GM06990 (cell line): ENCODE results near the gene HNRNPAB.

Source experiments
- DNase-seq: peaks from one replicate; pipeline ENCODE4 v3.0.0-alpha.2; 2011; ENCODE audit not compliant: insufficient read length; ENCODE audit errors: extremely low read depth
- H3K27me3 ChIP-seq: replicated peaks from 2 replicates; pipeline ENCODE4 v1.6.0; 2011; ENCODE audit warnings: low read length; ENCODE audit not compliant: control insufficient read depth, insufficient read depth
- H3K36me3 ChIP-seq: 2 replicates; pipeline ENCODE4 v1.5.1; 2011; ENCODE audit warnings: low read length; ENCODE audit not compliant: control insufficient read depth, insufficient read depth
- H3K4me3 ChIP-seq: replicated peaks from 2 replicates; pipeline ENCODE4 v1.5.1; 2011; ENCODE audit warnings: low read depth, mild to moderate bottlenecking, control low read depth, low read length
- CTCF ChIP-seq: IDR thresholded peaks from 2 replicates; pipeline ENCODE4 v1.5.1; 2011; ENCODE audit warnings: low read length, control low read depth, mild to moderate bottlenecking, inconsistent platforms; ENCODE audit not compliant: insufficient read depth, poor library complexity, severe bottlenecking

HNRNPAB gene

GRCh38 chr5:178165581-178165980, 38.8 kb upstream of the HNRNPAB start:
- Histone ChIP-seq H3K36me3 (no peaks in the 10 kb centered on the region), H3K27me3 (no peaks in the 10 kb centered on the region), H3K4me3 (no peak overlapping the region)
- DNase-seq: no peak
- no peak for TF ChIP-seq CTCF

- Histone ChIP-seq H3K27me3 (no peaks in the 10 kb centered on the region), H3K36me3 (no peaks in the 10 kb centered on the region), H3K4me3 (no peak overlapping the region)
- no peak for TF ChIP-seq CTCF
- DNase-seq: no peak
Observed at GRCh38 chr5:178170455-178170854, 33.9 kb upstream of the HNRNPAB start.

- no peaks in the 10 kb centered on the region for H3K36me3 ChIP-seq
- no peak for DNase-seq
- no peak overlapping the region for H3K4me3 ChIP-seq
- no peak for TF ChIP-seq CTCF
- H3K27me3 ChIP-seq: no peaks in the 10 kb centered on the region
Observed at GRCh38 chr5:178174456-178174855, 29.9 kb upstream of the HNRNPAB start.

- DNase-seq: no peak
Observed at GRCh38 chr5:178176791-178177190, 27.5 kb upstream of the HNRNPAB start.

GRCh38 chr5:178177569-178177968, 26.8 kb upstream of the HNRNPAB start:
- DNase-seq: no peak
- TF ChIP-seq CTCF: no peak
- H3K36me3 ChIP-seq: no peaks in the 10 kb centered on the region
- no peaks in the 10 kb centered on the region for H3K27me3 ChIP-seq
- H3K4me3 ChIP-seq: no peak overlapping the region

More at GRCh38 chr5:178176791-178177190, 27.5 kb upstream of the HNRNPAB start:
- TF ChIP-seq CTCF: no peak
- Histone ChIP-seq H3K27me3 (no peaks in the 10 kb centered on the region), H3K36me3 (no peaks in the 10 kb centered on the region), H3K4me3 (no peak overlapping the region)

- TF ChIP-seq CTCF: no peak
Observed at GRCh38 chr5:178180141-178180863, 24.0 kb upstream of the HNRNPAB start.

More at GRCh38 chr5:178180141-178180863, 24.0 kb upstream of the HNRNPAB start:
- no peak for DNase-seq
- H3K27me3 ChIP-seq: no peaks in the 10 kb centered on the region
- H3K4me3 ChIP-seq: no peak overlapping the region
- H3K36me3 ChIP-seq: no peaks in the 10 kb centered on the region
